Thyroid gland (tissue), 4 donors: ENCODE measurements around the gene DPH7.

ENCODE experiments used
- CTCF ChIP-seq, 6 experiments: fragments of 200-600 bp in 3 of 6; fragments of 450-650 bp in 3 of 6; sonication (generic) in 3 of 6; IDR thresholded peaks; one replicate each; pipeline ENCODE4 v1.5.1; 2016 to 2019; ENCODE audit warnings: antibody characterized with exemption in 6 of 6, mild to moderate bottlenecking in 2 of 6, inconsistent platforms in 1 of 6, moderate library complexity in 1 of 6
- POLR2A ChIP-seq, 2 donors: fragments of 450-650 bp; IDR thresholded peaks; one replicate each; pipeline ENCODE4 v1.6.1; 2017; ENCODE audit warnings: antibody characterized with exemption in 2 of 2, mild to moderate bottlenecking in 2 of 2, moderate library complexity in 1 of 2

- TF ChIP-seq POLR2A (IDR thresholded peaks at IDR 0.05) (peak in 1 of 2 donors; percentile 77), CTCF (IDR thresholded peaks at IDR 0.05) (no peak)
Measured at GRCh38 chr9:137618105-137619067, 39.7 kb upstream of the DPH7 start, which contains the start of gene EHMT1.
